Keratinocyte (primary cell): ENCODE results near the gene CFAP92. TPM values are rescaled to one million over a fixed set of nuclear protein-coding genes. Genes with fewer than 3 reads are reported as not detected.

ENCODE experiments used
- DNase-seq: peaks from one replicate; pipeline ENCODE4 v3.0.0-alpha.2; 2011; ENCODE audit warnings: low read depth, missing footprints, low spot score
- FAIRE-seq: peaks from 2 replicates; lab custom pipeline; 2011; peaks lifted over from hg19 to GRCh38; lab: Jason Lieb, UNC
- H2AFZ ChIP-seq: 2 replicates; pipeline ENCODE4 v1.6.0; 2012; ENCODE audit warnings: low read length, control low read depth, inconsistent platforms; ENCODE audit not compliant: control insufficient read depth
- H3K27ac ChIP-seq: 2 replicates; pipeline ENCODE4 v1.5.1; 2011; ENCODE audit warnings: low read length; ENCODE audit not compliant: control insufficient read depth, insufficient read depth
- H3K27me3 ChIP-seq: 3 replicates; pipeline ENCODE4 v1.6.0; 2011; ENCODE audit warnings: low read length; ENCODE audit not compliant: control insufficient read depth, insufficient read depth; ENCODE audit errors: extremely low read depth
- H3K36me3 ChIP-seq, 2 experiments: 2 replicates in 1 of 2; 3 replicates in 1 of 2; pipeline ENCODE4 v1.5.1; 2011; ENCODE audit warnings: low read length in 2 of 2, mild to moderate bottlenecking in 1 of 2; ENCODE audit not compliant: control insufficient read depth in 2 of 2, insufficient read depth in 2 of 2; ENCODE audit errors: extremely low read depth in 1 of 2
- H3K4me1 ChIP-seq: 3 replicates; pipeline ENCODE4 v1.5.1; 2011; ENCODE audit warnings: low read length; ENCODE audit not compliant: control insufficient read depth, insufficient read depth; ENCODE audit errors: extremely low read depth
- H3K4me2 ChIP-seq: 3 replicates; pipeline ENCODE4 v1.6.0; 2011; ENCODE audit warnings: low read depth, low read length; ENCODE audit not compliant: control insufficient read depth, insufficient read depth; ENCODE audit errors: extremely low read depth
- H3K4me3 ChIP-seq, 3 experiments: fragments of 200-600 bp in 1 of 3; sonication (generic) in 1 of 3; 2 replicates in 2 of 3; 3 replicates in 1 of 3; pipeline ENCODE4 v1.5.1; 2011 to 2016; ENCODE audit warnings: low read length in 3 of 3, mild to moderate bottlenecking in 3 of 3, control low read depth in 2 of 3, inconsistent platforms in 1 of 3, low read depth in 1 of 3, mixed read lengths in 1 of 3, mixed run types in 1 of 3, moderate library complexity in 1 of 3; ENCODE audit not compliant: control insufficient read depth in 2 of 3, insufficient read depth in 2 of 3; ENCODE audit errors: extremely low read depth in 1 of 3
- H3K79me2 ChIP-seq: 2 replicates; pipeline ENCODE4 v1.6.0; 2012; ENCODE audit warnings: low read length; ENCODE audit not compliant: control insufficient read depth, insufficient read depth
- H3K9ac ChIP-seq: 3 replicates; pipeline ENCODE4 v1.6.0; 2011; ENCODE audit warnings: low read length; ENCODE audit not compliant: control insufficient read depth, insufficient read depth; ENCODE audit errors: extremely low read depth
- H3K9me1 ChIP-seq: 3 replicates; pipeline ENCODE4 v1.6.0; 2011; ENCODE audit warnings: low read length; ENCODE audit not compliant: control insufficient read depth, insufficient read depth; ENCODE audit errors: extremely low read depth
- H3K9me3 ChIP-seq: 2 replicates; pipeline ENCODE4 v1.5.1; 2012; ENCODE audit warnings: low read depth, low read length; ENCODE audit not compliant: control insufficient read depth
- H4K20me1 ChIP-seq: 3 replicates; pipeline ENCODE4 v1.6.0; 2011; ENCODE audit warnings: low read length; ENCODE audit not compliant: control insufficient read depth, insufficient read depth; ENCODE audit errors: extremely low read depth
- EZH2 ChIP-seq: IDR thresholded peaks from one replicate; pipeline ENCODE4 v1.6.1; 2012; ENCODE audit warnings: inconsistent platforms, mild to moderate bottlenecking, low read length, moderate library complexity
- dilution Hi-C: fragments of 300-500 bp; cut with MboI; formaldehyde crosslinking; loops from one replicate; pipeline ENCODE4 v1.7.0; 2020; ENCODE audit warnings: low sequenced_read_pairs; ENCODE audit not compliant: extremely low pct_ligation_motif_present
- polyA plus RNA-seq, 5 experiments: library from polyadenylated mRNA; depleted of rRNA in 3 of 5; stranded (reverse) in 3 of 5; stranded (forward) in 1 of 5; unstranded in 1 of 5; fragments of >200 nt; gene quantifications; 1 replicate in 1 of 5; 2 replicates in 3 of 5; 3 replicates in 1 of 5; pipeline versions ENCODE4 v1.2.1 to v1.2.3, GENCODE V29; 2011 to 2012; ENCODE audit warnings: missing spikeins in 2 of 5, low read depth in 1 of 5, low replicate concordance in 1 of 5
- TF ChIP-seq, protein P1 (sequence below), 3 experiments: IDR thresholded peaks in 1 of 3; conservative IDR thresholded peaks in 1 of 3; optimal IDR thresholded peaks in 1 of 3; 2 replicates in 2 of 3; 3 replicates in 1 of 3; pipeline versions ENCODE3 to v1.5.1; 2011; ENCODE audit warnings: low read length in 3 of 3, mild to moderate bottlenecking in 3 of 3, moderate library complexity in 2 of 3, control low read depth in 1 of 3, inconsistent platforms in 1 of 3; ENCODE audit not compliant: insufficient read depth in 2 of 3; ENCODE audit errors: extremely low read depth in 1 of 3

The CFAP92 gene
- polyA plus RNA-seq, 1 donor (not counting 4 experiments of a cell fraction or from before 2014, with no cell fraction given): 0.26 TPM

- H3K27ac ChIP-seq: no peak overlapping the region
- H3K27me3 ChIP-seq: no peaks in the 10 kb centered on the region
- dilution Hi-C loops: no loop called here
- no peak overlapping the region for H3K4me2 ChIP-seq
- H2AFZ ChIP-seq: no peak overlapping the region
- FAIRE-seq (no peak), DNase-seq (no peak)
- H3K9me1 ChIP-seq: no peaks in the 10 kb centered on the region
- H3K9ac ChIP-seq: no peak overlapping the region
- no peak overlapping the region for H3K4me3 ChIP-seq
- no peaks in the 10 kb centered on the region for H3K79me2 ChIP-seq
- H3K9me3 ChIP-seq: no peaks in the 10 kb centered on the region
- no peaks in the 10 kb centered on the region for H3K4me1 ChIP-seq
- no peaks in the 10 kb centered on the region for H4K20me1 ChIP-seq
- TF ChIP-seq, protein P1, sequence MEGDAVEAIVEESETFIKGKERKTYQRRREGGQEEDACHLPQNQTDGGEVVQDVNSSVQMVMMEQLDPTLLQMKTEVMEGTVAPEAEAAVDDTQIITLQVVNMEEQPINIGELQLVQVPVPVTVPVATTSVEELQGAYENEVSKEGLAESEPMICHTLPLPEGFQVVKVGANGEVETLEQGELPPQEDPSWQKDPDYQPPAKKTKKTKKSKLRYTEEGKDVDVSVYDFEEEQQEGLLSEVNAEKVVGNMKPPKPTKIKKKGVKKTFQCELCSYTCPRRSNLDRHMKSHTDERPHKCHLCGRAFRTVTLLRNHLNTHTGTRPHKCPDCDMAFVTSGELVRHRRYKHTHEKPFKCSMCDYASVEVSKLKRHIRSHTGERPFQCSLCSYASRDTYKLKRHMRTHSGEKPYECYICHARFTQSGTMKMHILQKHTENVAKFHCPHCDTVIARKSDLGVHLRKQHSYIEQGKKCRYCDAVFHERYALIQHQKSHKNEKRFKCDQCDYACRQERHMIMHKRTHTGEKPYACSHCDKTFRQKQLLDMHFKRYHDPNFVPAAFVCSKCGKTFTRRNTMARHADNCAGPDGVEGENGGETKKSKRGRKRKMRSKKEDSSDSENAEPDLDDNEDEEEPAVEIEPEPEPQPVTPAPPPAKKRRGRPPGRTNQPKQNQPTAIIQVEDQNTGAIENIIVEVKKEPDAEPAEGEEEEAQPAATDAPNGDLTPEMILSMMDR (optimal IDR thresholded peaks at IDR 0.05 in 1 of 3, IDR thresholded peaks at IDR 0.05 in 1 of 3, conservative IDR thresholded peaks at IDR 0.05 in 1 of 3; ENCODE audit: extremely low read depth in 1 of 3, insufficient read depth in 2 of 3, low read length in 3 of 3): no peak
- TF ChIP-seq EZH2: no peak
- H3K36me3 ChIP-seq: no peaks in the 10 kb centered on the region
Measured at GRCh38 chr3:128973988-128974564, 19.8 kb downstream of the CFAP92 start.

GRCh38 chr3:128971421-128972100, 22.3 kb downstream of the CFAP92 start:
- no peaks in the 10 kb centered on the region for H3K27me3 ChIP-seq
- H3K4me3 ChIP-seq: no peak overlapping the region
- no peaks in the 10 kb centered on the region for H4K20me1 ChIP-seq
- H3K4me2 ChIP-seq: no peak overlapping the region
- H3K27ac ChIP-seq: no peak overlapping the region
- H2AFZ ChIP-seq: no peak overlapping the region
- TF ChIP-seq EZH2: no peak
- TF ChIP-seq, protein P1 (optimal IDR thresholded peaks at IDR 0.05 in 1 of 3, IDR thresholded peaks at IDR 0.05 in 1 of 3, conservative IDR thresholded peaks at IDR 0.05 in 1 of 3; ENCODE audit: extremely low read depth in 1 of 3, insufficient read depth in 2 of 3, low read length in 3 of 3): no peak
- H3K9me3 ChIP-seq: no peaks in the 10 kb centered on the region
- H3K36me3 ChIP-seq: no peaks in the 10 kb centered on the region
- H3K4me1 ChIP-seq: no peaks in the 10 kb centered on the region
- no peaks in the 10 kb centered on the region for H3K9me1 ChIP-seq
- FAIRE-seq: no peak
- no peak for DNase-seq
- dilution Hi-C loops: no loop called here
- no peak overlapping the region for H3K9ac ChIP-seq
- H3K79me2 ChIP-seq: no peaks in the 10 kb centered on the region
